Keratinocyte (primary cell): ENCODE results near the gene UNC93A.
"Not testable (repeated sequence)": the region's sequence is repeated elsewhere in the genome, so short reads cannot be mapped to it uniquely, and the experiment has no call there.

Source experiments
- CTCF ChIP-seq, 3 experiments: IDR thresholded peaks in 1 of 3; conservative IDR thresholded peaks in 1 of 3; optimal IDR thresholded peaks in 1 of 3; 2 replicates in 2 of 3; 3 replicates in 1 of 3; pipeline versions ENCODE3 to v1.5.1; 2011; ENCODE audit warnings: low read length in 3 of 3, mild to moderate bottlenecking in 3 of 3, moderate library complexity in 2 of 3, control low read depth in 1 of 3, inconsistent platforms in 1 of 3; ENCODE audit not compliant: insufficient read depth in 2 of 3; ENCODE audit errors: extremely low read depth in 1 of 3
- EZH2 ChIP-seq: IDR thresholded peaks from one replicate; pipeline ENCODE4 v1.6.1; 2012; ENCODE audit warnings: inconsistent platforms, mild to moderate bottlenecking, low read length, moderate library complexity

- TF ChIP-seq CTCF (optimal IDR thresholded peaks at IDR 0.05 in 1 of 3, IDR thresholded peaks at IDR 0.05 in 1 of 3, conservative IDR thresholded peaks at IDR 0.05 in 1 of 3; ENCODE audit: extremely low read depth in 1 of 3, insufficient read depth in 2 of 3, low read length in 3 of 3); EZH2: not testable (repeated sequence)
These were observed 6.5 kb upstream of the UNC93A start for GRCh38 chr6:167284565-167284964.
